Muscle of back (tissue), 11 donors: ENCODE data around the gene ODF4. TPM values are rescaled to one million over a fixed set of nuclear protein-coding genes. Genes with fewer than 3 reads are reported as not detected.
"Not testable (repeated sequence)": the region's sequence is repeated elsewhere in the genome, so short reads cannot be mapped to it uniquely, and the experiment has no call there.

Source experiments
- DNase-seq, 3 donors: peaks; one replicate each; pipeline versions ENCODE4 v3.0.0 to v3.0.0-alpha.2; 2013
- polyA plus RNA-seq, 10 donors: library from polyadenylated mRNA; unstranded; fragments of 120-200 nt; gene quantifications; one replicate each; pipeline ENCODE4 v1.2.1, GENCODE V29; 2013; ENCODE audit not compliant: insufficient read length in 10 of 10

The ODF4 gene
- polyA plus RNA-seq, 10 donors, result 0.29 TPM; not detected in 9

DNA sequence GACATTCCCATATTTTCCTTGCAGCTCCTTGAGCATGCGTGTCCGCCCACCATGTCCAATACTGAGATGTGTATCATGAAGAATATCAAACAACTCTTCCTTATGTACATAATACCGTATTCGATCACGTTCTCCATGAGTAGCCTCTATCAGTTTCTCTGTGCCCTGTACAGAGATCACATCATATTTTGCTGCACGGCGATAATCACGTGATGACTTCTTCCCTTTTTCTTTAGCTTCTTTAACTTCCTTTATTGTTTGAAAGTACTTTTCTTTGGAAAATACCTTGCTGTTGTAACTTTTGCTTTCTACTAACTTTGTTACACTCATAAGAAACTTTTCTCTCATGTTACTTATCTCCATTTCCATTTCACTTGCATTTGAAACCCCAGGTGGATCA, 30.3 kb downstream of the ODF4 start:
- no peak for DNase-seq

DNA sequence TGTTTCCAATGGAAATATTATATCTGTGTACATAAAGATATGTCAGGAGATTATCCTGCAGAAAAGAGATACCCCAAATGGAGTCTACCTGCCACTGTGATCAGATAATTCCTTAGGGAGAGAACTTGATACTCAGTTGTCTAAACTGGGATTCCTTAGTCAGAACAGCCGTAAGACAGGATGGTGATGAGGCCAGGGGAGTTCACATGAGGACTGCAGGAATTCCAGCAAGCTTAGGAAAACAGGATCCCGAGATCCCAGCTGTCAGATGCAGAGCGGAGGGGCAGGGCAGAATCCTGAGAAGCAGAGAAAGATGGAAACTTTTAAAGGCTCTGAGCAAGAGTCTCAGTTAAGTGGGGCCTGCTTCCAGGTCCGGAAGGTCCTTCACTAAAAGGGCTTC, 32.1 kb downstream of the ODF4 start:
- no peak for DNase-seq

DNA sequence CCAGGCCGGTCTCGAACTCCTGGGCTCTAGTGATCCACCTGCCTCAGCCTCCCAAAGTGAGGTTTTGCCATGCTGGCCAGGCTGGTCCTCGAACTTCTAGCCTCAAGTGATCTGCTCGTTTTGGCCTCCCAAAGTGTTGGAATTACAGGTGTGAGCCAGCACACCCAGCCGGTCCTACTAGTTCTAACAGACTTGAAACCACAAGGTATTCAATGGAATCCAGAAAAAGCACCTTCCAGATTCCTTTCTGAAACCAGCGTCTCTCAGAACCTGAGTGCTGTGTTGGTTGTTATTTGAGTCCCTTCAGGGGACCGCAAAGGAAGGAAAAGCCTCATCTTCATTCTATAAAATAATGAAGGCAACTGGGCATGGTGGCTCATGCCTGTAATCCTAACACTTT, 32.8 kb downstream of the ODF4 start:
- DNase-seq, result no peak

DNA sequence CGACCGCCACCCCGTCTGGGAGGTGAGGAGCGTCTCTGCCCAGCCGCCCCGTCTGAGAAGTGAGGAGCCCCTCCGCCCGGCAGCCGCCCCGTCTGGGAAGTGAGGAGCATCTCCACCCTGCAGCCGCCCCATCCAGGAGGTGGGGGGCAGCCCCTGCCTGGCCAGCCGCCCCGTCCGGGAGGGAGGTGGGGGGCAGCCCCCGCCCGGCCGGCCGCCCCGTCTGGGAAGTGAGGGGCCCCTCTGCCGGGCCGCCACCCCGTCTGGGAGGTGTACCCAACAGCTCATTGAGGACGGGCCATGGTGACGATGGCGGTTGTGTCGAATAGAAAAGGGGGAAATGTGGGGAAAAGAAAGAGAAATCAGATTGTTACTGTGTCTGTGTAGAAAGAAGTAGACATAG, 34.2 kb downstream of the ODF4 start:
- not testable (repeated sequence) for DNase-seq

DNA sequence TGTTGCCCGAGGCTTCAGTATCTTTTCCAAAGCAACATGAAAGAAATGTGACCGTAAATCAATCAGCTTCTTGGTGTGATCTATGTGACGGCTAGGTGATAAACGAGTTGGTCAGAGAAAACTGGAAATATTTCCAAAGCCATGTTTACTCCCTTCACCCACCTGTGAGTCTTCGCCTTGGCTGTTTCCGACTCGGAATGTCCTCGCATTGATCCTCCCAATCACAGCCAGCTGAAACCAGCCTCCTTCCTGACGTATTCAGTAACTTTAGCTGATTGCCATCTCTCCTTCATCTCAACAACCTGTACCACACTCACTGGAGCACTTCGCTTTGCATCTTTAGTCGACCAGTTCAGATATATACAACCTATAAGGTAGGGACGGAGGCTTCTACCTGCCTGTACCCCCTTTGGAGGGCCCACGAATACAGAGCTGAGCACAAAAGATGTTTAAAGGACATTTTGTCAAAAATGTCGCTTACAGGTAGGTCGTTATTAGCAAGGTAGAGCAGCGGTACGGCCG, 36.2 kb downstream of the ODF4 start:
- DNase-seq, result peak in 2 of 3 donors; percentile 24 to 58

DNA sequence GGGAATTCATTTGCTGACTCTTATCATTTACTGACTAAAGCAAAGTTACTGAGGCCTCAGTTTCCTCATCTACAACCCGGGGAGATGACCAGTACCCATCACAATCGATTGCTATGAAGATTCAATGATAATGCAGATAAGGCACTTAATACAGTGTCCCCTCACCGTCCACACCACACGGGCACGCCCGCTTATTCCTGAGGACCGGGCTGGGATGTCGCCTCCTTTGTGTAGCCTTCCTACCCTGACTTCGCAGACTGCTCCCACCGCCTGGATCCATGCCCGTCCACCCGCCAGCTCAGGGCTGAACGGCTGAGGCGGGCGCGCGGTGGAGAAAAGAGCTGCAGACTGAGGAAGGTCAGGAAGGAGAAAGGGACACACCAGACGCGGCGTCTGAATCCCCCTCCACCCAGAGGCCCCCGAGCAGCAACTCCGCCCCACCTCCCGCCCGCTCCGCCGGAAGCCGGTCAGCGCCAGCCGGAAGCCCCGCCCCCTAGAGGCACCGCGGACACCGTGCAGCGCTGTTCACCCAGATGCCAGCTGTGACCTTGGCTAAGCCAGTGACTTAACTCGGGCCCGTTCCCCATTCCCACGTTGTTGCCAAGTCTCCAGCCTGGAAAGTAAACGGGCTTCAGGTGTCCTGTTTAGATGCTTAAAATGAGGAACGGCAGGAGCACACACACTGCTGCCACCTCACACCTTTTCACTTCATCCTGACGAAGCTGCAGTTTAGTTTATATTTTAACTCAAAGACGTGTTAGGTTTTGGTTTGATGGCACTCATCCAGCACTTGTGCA, 36.8 kb downstream of the ODF4 start, which contains the start of gene KRABD2:
Gene KRABD2, minus strand, starts transcription at position 434 of the 797 bp plus-strand sequence.
- peak; percentile 83 to 96 (median 90) for DNase-seq

DNA sequence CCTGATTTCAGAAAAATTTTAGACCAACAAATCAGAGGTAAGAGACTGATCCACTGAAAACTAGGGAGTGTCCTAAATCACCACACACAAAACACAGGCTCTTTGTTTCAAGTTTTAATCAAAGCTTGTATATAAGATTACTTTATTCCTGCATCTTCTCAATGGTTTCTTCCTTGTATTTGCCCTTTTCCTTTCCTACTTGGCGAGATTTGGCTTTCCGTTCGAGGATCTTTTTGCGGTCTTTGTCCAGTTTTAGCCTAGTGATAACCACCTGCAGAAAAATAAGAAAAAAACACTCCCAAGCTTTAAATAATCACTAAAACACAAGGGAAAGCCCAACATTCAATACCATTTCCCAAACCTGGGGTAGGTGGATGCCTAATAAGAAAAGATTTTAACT, 37.8 kb downstream of the ODF4 start:
- no peak for DNase-seq

DNA sequence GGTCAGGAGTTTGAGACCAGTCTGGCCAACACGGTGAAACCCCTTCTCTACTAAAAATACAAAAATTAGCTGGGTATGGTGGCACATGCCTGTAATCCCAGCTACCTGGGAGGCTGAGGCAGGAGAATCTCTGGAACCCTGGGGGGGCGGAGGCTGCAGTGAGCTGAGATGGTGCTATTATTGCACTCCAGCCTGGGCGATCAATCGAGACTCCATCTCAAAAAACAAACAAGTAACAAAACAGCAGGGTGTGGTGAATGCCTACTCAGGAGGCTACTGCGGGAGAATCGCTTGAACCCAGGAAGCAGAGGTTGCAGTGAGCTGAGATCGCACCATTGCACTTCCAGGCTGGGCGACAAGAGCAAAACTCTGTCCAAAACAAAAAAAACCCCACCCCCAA, 38.5 kb downstream of the ODF4 start:
- not testable (repeated sequence) for DNase-seq

DNA sequence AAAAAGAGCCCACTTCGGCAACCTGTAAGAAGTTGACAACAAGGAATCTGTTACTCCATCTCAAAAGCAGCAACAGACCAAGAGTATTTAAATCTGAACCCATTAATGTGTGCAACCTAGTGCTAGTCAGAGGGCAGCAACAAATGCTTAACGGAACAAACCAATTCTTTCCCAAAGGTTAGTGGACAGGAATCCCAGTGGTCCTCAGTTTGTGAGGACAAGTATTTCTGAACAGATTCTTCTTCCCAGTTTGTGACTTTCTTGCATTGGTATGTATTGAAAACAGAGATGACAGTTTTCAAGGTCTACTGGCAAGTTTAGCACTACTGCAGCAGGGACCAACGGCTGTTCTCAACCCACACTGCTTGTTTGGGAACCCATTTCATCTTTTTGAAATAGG, 40.4 kb downstream of the ODF4 start:
- DNase-seq, result no peak

DNA sequence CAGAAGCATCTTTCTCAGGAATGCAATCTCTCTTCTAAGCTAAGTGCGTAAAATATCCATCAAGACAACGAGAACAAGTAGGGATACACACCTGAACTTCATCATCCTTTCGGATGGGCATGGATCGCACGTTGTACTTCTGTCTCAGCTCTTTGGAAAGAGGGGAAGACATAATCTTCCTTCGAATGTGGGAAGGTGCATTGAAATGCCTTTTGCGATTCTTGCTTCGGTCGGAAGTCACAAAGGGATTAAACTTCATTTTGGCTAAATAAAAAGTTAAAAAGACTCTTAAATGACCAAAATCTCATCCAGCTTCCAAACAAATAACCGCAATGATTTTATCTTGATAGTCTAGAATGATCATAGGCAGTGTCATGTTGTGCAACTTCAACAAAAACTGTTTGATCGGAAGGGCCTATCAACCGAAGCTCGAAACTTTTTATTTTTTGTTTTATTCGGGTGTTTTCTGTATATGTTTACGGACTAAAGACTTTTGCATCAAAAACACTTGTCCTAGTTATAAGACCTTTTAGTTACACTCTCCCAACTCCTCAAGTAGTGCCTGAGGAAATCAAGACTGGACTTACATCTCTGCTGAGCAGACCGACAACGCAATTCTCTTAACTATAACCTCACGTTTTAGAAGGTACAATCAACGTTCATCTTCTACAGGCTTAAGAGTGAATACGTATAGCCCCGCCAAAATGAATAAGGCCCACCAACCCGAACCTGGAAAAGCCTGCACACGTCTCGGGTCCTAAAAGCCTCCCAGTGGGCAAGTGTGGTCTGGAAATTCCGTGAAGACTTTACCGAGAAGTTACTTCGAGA, 42.6 kb downstream of the ODF4 start:
- no peak for DNase-seq

DNA sequence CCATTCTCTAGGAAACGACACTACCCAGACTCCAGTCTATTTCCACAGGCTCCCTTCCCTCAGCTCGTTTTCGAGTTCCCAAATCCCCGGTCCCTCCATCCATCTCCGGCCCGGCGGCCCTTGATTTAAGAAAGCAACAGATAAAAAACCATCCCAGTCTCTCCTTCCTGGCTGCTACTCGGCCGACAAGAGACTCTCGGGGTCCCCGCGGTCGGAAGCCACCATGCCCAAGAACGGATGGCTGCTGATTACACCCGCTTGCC, 43.2 kb downstream of the ODF4 start:
- no peak for DNase-seq

DNA sequence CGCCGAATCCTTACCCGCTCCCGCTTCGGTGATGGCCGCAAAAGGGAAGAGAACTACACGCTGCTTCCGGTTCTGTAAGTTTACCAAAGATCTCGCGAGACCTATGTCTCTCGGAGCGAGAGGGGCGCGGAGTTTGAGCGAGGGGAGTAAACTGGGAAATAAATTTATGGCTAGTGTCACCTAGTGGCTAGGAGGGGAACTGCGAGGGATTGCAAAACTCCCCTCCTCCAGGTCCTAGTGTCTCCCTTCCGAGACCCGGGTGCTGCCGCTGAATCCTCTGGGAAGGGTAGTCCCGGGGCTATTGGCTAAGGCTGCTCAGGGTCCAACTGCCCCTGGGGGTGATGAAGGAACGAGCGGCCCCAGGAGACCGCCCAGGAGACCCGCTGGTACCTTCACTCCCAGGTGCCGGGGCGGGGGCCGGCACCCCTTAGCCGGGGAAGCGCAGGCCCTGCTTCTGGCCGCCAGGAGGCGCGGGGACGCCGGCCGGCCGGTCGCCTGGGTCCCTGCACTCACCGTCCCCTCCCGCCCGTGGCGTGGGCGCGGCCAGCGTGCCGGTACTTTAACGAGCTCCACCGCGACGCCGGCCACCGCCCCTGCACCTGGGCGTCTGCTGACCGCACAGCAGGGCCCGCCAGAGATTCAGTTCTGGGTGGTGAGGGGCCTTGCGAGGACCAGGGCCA, 43.6 kb downstream of the ODF4 start, which contains the start of gene RPL26:
Gene RPL26, minus strand, starts transcription at position 51 of the 680 bp plus-strand sequence. CDS start 883 bp downstream, outside the sequence.
- peak; percentile 96 to 99 (median 99) for DNase-seq

DNA sequence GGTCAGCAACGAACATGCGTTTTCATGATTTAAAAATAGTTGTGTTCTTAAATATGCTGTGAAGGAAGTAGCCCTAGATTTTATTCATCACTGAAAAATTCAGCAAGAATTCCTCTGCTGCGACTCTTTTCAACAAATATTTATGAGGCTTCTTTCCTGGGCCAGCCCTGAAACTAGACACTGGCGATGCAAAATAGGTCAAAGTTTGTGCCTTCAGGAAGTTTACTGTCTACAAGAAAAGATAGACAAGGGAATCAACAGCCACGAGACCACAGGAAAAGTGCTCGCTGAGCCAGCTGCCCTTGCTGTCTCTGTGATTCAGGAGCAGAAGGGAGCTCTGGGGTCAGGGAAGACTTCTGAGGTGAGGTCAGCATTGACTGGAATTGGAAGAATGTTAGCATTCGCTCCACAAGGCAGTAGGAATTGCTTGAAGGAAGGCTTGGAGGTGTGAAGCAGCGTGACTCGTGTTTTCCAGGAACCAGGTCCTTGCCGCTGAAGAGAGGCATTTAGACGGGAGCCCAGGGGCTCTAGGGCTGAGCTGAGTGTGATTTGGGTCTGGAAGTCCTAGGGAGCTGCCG, 45.2 kb downstream of the ODF4 start:
- DNase-seq, result peak in 1 of 3 donors; percentile 86

DNA sequence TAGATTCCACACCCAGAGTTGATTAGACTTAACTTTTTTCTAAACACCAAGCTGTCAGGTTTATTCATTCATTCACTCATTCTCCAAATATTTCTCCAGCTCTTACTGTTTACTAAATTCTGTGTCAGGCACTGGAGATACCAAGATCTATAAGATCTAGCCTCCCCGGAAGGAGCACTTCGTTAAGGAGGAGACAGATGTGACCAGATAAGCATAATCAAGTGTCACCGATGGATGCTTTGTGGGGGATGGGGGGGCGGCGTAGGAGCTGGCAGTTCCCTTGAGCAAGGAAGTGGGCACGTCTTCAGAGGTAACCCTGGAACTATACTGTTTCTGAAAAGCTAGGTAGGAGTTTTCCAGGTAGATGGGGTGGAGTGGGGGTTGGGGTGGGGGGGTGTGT, 47.2 kb downstream of the ODF4 start:
- no peak for DNase-seq

DNA sequence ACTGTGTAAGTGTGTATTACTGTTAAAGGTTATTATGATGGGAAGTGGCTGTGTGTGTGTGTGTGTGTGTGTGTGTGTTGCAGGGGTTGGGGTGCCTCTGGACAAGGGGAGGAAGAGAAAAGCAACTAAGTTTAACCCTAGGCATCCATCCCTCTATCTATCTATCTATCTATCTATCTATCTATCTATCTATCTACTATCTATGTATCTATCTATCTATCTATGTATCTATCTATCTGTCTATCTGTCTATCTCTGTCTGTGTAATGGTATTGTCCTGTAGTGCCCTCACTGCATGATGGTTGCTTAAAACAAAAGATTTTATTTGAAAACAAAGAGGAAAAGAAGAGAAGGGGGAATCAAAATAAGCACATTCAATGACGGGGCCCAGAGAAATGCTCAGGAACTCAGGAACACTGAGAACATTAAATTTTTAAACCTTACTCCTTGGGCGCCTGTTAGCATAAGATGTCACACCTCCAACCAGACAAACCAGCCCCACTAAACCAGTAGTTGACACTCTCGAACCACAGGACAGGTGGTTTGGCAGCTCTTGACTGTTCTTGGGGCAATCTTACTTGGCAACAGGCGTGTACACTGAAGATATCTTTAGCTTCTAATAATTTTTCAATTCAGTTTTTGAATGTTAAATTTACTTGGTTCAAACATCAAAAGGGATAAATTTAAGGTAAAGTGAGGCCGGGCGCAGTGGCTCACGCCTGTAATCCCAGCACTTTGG, 48.4 kb downstream of the ODF4 start:
- DNase-seq, result no peak

DNA sequence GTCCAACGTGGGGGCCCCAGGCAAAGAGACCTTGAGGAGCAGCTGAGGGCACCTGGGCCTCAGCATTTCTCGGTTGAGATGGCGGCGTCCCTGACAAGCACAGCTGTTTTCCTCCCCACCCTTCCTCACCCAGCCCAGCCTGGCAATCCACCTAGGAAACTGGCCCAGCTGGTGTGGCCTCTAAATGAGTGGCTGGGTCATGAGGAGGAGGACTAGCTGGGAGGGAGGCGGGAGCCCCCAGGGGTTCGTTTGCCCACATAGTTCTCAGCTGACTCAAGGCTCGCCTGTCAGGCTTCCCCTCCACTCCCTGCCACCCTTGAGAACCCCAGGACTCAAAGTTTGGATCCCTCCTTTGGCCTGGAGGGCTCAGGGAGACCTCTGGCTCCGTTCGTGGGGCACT, 52.1 kb downstream of the ODF4 start:
- DNase-seq, result no peak

DNA sequence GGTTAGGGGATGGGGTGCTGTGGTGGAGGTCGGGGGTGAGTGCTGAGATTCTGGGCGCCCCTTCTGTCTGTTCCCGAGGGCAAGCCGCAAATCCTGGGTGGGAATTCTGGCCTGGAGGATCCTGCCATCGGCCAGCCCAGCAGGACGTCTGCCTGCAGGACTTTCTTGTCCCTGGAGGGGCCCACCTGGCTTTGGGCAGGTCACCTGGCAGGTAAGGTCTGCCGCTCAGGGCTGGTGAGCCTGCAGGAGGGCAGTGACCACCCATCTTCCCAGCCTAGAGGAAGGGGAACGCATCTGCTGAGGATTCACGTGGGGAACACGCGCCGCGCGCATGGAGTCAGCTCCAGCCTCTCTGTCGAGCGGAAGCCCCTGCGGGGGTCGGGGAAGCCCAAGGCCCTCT, 52.6 kb downstream of the ODF4 start:
- no peak for DNase-seq

DNA sequence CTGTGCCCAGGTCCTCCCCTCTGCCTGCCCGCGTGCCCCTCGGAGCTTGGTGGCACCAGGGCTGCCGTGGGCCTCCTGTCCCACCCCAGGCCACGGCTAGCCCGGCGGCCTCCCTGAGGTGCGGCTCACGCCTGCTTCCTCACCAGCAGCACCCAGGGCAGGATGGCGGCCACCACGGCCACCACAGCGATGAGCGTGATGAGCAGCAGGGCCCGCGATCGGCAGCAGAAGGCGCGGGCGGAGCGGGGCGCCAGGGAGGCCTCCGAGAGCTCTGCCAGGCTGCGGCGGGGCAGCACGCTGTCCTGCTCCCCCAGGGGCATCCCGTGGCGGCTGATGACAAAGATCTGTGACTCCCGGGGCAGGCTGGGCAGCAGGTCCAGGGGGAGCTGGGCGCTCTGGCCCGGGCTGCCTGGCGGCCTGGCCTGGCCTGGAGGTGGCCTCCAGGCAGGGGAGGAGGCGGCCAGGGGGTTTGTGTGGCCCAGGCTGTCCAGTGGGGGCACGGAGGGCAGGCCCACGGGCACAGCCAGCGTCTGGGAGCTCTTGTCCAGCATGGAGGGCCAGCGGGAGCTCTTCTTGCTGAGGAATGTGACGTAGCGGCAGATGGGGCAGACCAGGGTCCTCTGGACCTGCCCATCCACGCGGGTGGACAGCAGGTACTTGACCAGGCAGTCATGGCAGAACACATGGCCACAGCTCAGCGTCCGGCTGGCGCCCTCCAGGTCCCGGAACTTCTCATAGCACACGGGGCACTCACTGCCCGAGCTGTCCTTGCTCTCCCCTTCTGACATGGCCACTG, 53.2 kb downstream of the ODF4 start:
- DNase-seq, result no peak

DNA sequence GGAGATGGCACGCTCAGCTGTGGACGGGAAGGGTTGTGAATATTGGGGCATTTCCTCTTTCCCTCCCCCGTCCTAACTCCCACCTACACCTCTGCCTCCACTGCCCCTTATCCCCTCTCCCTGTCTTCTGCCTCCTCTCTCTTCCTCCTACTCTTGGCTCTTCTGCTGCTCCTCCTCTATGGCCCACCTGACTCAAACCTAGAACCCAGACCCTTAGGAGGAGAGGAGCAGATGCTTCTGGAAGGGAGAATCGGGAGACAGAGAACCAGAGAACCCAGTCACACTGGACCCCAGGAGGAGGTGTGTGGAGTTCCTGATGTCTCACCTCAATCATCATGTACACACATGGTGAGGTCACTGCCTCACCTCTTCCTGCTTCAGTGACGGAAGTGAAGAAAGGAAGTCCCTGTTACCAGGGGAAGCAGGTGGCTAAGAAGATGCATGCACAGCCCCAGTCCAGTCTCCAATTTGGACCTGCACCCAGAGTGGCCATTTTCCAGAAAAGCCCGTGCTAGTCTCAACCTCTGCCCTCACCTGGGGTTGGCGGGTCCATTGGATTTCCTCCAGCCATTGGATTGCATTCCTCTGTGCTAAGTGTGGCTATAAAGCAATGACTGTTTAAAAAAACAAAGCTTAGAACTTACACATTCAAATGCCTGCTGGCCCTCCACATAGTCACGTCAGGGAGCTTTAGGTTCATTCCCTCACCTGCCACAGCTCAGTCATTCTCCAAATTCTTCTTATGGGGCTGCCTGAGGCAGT, 54.0 kb downstream of the ODF4 start:
- no peak for DNase-seq

DNA sequence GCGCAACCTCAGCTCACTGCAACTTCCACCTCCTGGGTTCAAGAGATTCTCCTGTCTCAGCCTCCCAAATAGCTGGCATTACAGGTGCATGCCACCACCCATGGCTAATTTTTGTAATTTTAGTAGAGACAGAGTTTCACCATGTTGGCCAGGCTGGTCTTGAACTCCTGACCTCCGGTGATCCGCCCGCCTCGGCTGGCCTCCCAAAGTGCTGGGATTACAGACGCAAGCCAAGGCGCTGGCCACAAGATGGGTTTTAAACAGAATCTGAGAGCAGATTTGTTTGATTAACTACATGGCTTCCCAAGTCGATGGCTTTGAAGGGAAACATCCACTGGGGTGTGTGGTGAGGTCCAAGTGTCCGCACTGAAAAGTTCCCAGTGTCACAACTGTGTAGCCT, 54.9 kb downstream of the ODF4 start:
- DNase-seq, result not testable (repeated sequence)
